GM12801 (cell line): ENCODE results near the gene SUPT7L.
A peak's percentile ranks its signal among the peaks of the same experiment; 100 is the strongest.

Experiments used
- TF ChIP-seq, protein P1 (sequence below): IDR thresholded peaks from one replicate; pipeline ENCODE4 v1.5.1; 2011; ENCODE audit warnings: control low read depth; ENCODE audit not compliant: insufficient read length; ENCODE audit errors: extremely low read depth

SUPT7L gene

DNA sequence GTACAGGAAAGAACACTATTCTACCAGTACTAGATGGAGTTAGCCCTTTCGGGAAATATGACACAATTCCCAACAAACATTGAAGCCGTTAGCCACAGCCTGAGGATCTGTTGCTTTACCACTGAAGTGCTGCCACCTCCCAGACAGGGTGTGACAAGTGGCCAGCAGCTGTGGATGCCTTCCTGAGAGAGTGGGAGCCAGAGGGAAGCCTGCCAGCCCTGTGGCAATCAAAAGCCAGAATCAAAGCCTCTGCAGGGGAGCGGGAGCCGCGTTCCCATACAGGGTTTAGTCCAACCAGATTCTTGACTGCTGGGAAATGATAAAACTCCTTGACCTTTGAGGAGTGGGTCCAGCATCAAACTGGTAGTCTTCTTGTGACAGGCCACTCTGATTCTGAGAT, 38.3 kb upstream of the SUPT7L start:
- TF ChIP-seq, protein P1, sequence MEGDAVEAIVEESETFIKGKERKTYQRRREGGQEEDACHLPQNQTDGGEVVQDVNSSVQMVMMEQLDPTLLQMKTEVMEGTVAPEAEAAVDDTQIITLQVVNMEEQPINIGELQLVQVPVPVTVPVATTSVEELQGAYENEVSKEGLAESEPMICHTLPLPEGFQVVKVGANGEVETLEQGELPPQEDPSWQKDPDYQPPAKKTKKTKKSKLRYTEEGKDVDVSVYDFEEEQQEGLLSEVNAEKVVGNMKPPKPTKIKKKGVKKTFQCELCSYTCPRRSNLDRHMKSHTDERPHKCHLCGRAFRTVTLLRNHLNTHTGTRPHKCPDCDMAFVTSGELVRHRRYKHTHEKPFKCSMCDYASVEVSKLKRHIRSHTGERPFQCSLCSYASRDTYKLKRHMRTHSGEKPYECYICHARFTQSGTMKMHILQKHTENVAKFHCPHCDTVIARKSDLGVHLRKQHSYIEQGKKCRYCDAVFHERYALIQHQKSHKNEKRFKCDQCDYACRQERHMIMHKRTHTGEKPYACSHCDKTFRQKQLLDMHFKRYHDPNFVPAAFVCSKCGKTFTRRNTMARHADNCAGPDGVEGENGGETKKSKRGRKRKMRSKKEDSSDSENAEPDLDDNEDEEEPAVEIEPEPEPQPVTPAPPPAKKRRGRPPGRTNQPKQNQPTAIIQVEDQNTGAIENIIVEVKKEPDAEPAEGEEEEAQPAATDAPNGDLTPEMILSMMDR: no peak

DNA sequence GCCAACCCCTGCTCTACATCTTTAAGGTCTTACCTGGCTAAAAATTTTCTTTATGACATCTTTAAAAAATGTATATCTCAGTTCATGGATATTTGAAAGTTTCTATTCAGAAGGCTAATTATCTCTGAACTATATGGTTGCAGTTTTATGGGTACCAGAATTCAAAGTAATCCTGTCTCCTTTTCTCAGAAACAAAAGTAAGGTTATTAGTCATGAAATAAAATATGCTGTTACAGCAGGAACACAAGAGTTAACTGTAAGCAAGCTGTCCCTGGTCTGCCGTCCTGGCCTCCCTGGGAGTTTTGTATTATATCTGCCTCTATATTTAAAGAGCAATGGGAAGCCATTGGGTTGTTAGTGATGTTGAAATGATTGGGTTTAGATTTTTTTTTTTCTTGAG, 34.2 kb upstream of the SUPT7L start:
- TF ChIP-seq, protein P1: no peak

DNA sequence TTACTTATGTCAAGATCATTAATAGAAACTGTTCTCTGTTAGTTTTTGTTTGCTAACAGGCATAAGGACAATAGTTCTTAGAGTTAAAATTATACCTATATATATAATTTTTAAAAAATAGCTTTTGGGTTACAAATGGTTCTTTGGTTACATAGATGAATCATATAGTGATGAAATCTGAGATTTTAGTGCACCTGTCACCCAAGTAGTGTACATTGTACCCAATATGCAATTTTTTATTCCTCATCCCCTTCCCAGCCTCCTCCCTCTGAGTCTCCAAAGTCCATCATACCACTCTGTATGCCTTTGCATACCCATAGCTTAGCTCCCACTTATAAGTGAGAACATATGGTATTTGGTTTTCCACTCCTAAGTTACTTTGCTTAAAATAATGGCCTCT, 26.6 kb upstream of the SUPT7L start:
- TF ChIP-seq, protein P1: no peak

DNA sequence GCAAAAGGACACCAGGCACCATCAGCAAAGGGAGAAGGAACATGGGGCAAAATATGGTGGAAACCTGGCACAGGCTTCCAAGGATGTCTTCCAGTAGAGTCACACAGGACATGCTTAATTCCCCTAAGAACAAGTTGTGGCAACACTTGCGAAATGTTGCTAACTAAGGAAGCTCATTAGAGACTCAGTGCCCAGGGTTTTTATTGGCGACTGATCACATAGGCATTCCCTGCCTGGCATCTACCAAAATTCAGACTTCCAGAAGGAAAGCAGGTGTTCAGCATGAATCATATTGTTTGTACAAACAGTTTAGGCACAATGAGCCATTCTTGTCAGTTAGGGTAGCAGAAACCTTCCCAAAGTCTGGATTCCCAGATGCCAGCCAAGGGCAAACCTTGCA, 26.0 kb upstream of the SUPT7L start:
- TF ChIP-seq, protein P1: no peak

DNA sequence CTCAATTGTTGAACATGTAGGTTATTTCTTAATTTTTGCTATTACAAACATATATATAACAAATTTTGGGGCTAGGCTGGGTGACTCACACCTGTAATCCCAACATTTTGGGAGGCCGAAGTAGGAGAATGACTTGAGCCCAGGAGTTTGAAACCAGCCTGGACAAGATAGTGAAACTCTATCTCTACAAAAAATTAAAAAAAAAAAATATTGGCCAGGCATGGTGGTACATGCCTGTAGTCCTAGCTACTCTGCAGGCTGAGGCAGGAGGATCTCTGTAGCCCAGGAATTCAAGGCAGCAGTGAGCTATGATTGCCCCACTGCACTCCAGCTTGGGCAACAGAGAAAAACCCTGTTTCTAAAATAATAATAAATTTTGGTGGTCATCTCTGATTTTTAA, 23.8 kb upstream of the SUPT7L start:
- TF ChIP-seq, protein P1: no peak

DNA sequence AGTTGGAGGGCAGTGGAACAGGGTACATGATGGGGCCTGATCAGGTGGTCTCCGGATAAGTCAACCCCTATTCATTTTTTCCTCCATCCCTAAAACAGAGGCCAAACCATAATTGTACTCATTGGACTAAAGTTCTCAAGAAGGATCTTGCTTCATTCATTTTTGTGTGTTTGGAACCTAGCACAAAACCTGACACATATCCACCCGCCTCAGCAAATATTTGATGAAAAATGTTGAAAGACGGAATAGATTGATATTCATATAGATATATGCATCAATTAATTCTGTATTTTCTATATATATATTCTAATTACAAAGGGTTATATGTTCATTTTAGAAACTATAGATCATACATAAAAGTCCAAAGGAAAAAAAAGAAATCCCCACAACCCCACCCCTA, 22.2 kb upstream of the SUPT7L start:
- TF ChIP-seq, protein P1: no peak

DNA sequence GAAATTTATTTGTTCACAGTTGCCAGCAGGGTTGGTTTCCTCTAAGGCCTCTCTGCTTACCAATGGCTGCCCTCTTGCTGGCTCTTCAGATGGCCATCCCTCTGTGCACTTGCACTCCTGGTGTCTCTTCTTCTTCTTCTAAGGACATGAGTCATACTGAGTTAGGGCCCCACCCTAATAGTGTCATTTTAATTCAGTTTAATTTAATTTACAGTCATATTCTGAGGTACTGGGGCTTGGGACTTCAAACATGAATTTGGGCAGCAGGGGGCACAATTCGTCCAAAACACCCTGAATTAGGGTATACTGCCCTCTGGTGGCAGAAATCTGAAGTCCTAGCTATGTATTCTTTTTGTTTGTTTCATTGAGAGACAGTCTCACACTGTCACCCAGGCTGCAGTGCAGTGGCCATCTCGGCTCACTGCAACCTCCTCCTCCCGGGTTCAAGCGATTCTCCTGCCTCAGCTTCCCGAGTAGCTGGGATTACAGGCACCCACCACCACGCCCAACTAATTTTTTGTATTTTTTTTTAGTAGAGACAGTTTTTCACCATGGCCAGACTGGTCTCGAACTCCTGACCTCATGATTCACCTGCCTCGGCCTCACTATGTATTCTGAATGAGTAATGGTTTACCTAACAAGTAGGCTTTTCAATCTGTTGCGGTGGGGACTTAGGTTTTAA, 20.1 kb upstream of the SUPT7L start:
- TF ChIP-seq, protein P1: peak; percentile 83

DNA sequence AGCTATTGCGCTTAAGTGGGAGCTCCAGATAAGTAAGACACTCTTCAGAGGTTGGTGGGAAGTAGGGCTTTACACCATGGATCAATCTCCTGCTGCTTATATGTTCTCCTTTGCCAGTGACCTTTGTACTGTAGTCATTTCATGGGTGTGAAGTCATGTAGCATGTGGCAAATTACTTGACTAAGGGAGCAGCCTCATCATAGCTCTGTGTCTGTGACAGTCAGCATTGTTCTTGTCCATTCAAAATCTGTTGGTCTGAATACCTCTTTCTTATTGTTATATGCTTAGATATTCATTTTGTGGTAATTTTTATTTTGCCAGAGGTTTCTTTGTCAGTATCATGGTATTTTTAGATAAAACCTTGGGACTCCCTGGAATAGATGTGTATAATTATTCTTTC, 18.4 kb upstream of the SUPT7L start:
- TF ChIP-seq, protein P1: no peak
